PC-3 (cell line): ENCODE data around the gene PRRC1.

Experiments used
- EZH2 ChIP-seq: fragments of 300-600 bp; sonication (generic); IDR thresholded peaks from one replicate; pipeline ENCODE4 v1.6.1; 2017; ENCODE audit warnings: antibody characterized with exemption, mild to moderate bottlenecking, low read length; ENCODE audit not compliant: unreplicated experiment
- EZH2phosphoT487 ChIP-seq: fragments of 300-600 bp; sonication (generic); IDR thresholded peaks from 2 replicates; pipeline ENCODE4 v1.6.1; 2018; ENCODE audit warnings: mild to moderate bottlenecking, antibody characterized with exemption, low read length, borderline replicate concordance
- TF ChIP-seq, protein P1 (sequence below): fragments of 300-600 bp; sonication (generic); conservative IDR thresholded peaks from 2 replicates; pipeline ENCODE4 v1.5.1; 2017; ENCODE audit warnings: antibody characterized with exemption, low read depth, mild to moderate bottlenecking, low read length

DNA sequence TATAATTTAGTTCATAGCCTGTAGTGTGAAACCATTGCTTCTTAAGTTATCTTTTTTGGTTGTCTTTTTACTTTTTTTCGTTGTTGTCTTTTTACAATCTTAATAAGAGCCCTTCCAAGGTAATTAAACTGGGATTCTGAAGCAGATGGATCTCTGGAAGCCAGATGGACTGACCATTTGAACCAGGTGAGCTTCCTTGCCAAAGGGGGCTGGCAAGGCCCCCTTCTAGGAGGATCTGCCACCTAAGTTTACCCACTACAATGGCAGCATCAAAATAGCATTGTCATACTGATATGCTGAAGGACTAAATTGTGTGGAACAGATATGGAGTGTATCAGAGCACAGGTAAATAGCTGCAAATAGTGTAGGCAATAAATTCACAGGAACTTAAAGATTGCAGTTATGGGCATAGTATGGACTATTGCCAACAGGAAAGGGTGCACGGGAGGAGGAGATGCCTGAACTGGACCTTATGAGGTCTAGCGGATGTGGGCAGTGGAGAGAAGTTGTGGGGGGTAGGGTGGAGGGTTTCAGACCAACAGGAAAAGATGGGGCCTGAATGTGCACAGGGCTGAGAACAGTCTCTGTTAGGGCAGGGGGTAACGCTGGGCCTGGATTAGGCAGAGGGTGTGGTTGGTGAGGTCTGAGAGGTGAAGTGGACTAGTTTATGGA, 69.9 kb downstream of the PRRC1 start:
- TF ChIP-seq EZH2phosphoT487 (no peak), EZH2 (no peak)
- TF ChIP-seq, protein P1, sequence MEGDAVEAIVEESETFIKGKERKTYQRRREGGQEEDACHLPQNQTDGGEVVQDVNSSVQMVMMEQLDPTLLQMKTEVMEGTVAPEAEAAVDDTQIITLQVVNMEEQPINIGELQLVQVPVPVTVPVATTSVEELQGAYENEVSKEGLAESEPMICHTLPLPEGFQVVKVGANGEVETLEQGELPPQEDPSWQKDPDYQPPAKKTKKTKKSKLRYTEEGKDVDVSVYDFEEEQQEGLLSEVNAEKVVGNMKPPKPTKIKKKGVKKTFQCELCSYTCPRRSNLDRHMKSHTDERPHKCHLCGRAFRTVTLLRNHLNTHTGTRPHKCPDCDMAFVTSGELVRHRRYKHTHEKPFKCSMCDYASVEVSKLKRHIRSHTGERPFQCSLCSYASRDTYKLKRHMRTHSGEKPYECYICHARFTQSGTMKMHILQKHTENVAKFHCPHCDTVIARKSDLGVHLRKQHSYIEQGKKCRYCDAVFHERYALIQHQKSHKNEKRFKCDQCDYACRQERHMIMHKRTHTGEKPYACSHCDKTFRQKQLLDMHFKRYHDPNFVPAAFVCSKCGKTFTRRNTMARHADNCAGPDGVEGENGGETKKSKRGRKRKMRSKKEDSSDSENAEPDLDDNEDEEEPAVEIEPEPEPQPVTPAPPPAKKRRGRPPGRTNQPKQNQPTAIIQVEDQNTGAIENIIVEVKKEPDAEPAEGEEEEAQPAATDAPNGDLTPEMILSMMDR = no peak
